Measurements from ENCODE around the gene MLYCD.

GRCh38 chr16:83903751-83904150 lies 4.8 kb downstream of the MLYCD start:
- TF ChIP-seq POLR2A (IDR thresholded peaks at IDR 0.05) (no peak), CTCF (IDR thresholded peaks at IDR 0.05) (no peak)

All from right lobe of liver (tissue), 4 donors.